ENCODE measurements around the gene RNF212B.

GRCh38 chr14:23252006-23252405 is 14.3 kb downstream of the RNF212B start:
- TF ChIP-seq CTCF (IDR thresholded peaks at IDR 0.05; ENCODE audit: poor library complexity, severe bottlenecking) (no peak), MXI1 (conservative IDR thresholded peaks at IDR 0.05; ENCODE audit: poor library complexity, severe bottlenecking) (no peak), TAF1 (IDR thresholded peaks at IDR 0.05; ENCODE audit: low read depth) (no peak), EP300 (conservative IDR thresholded peaks at IDR 0.05; ENCODE audit: poor library complexity, severe bottlenecking) (no peak), POLR2AphosphoS5 (IDR thresholded peaks at IDR 0.05) (no peak), REST (IDR thresholded peaks at IDR 0.05; ENCODE audit: borderline replicate concordance) (no peak)
